ENCODE results near the gene SORBS2.
"Not testable (repeated sequence)": the region's sequence is repeated elsewhere in the genome, so short reads cannot be mapped to it uniquely, and the experiment has no call there.

Gene SORBS2

GRCh38 chr4:185713272-185713671, 98.7 kb downstream of the SORBS2 start:
- no peak for DNase-seq (ENCODE audit: low read depth in 2 of 2)

- DNase-seq (ENCODE audit: low read depth in 2 of 2): no peak
These were observed 99.5 kb downstream of the SORBS2 start for GRCh38 chr4:185712350-185713024.

- no peak for DNase-seq (ENCODE audit: low read depth in 2 of 2)
These were observed 100.3 kb downstream of the SORBS2 start for GRCh38 chr4:185711726-185712125.

GRCh38 chr4:185710487-185710995, 101.5 kb downstream of the SORBS2 start:
- DNase-seq (ENCODE audit: low read depth in 2 of 2): no peak

GRCh38 chr4:185709802-185710486, 102.0 kb downstream of the SORBS2 start:
- DNase-seq (ENCODE audit: low read depth in 2 of 2): no peak

GRCh38 chr4:185708348-185708747, 103.6 kb downstream of the SORBS2 start:
- DNase-seq (ENCODE audit: low read depth in 2 of 2): no peak

GRCh38 chr4:185707622-185708021, 104.4 kb downstream of the SORBS2 start:
- not testable (repeated sequence) for DNase-seq (ENCODE audit: low read depth in 2 of 2)

- no peak for DNase-seq (ENCODE audit: low read depth in 2 of 2)
These were observed 109.8 kb downstream of the SORBS2 start for GRCh38 chr4:185702147-185702663.

GRCh38 chr4:185700630-185701029, 111.4 kb downstream of the SORBS2 start:
- DNase-seq (ENCODE audit: low read depth in 2 of 2): no peak

- DNase-seq (ENCODE audit: low read depth in 2 of 2): no peak
These were observed 111.9 kb downstream of the SORBS2 start for GRCh38 chr4:185700048-185700447.

- no peak for DNase-seq (ENCODE audit: low read depth in 2 of 2)
These were observed 114.5 kb downstream of the SORBS2 start for GRCh38 chr4:185697488-185697887.

- no peak for DNase-seq (ENCODE audit: low read depth in 2 of 2)
These were observed 116.3 kb downstream of the SORBS2 start for GRCh38 chr4:185695743-185696142.

GRCh38 chr4:185693548-185694215, 118.3 kb downstream of the SORBS2 start:
- no peak for DNase-seq (ENCODE audit: low read depth in 2 of 2)

- no peak for DNase-seq (ENCODE audit: low read depth in 2 of 2)
These were observed 122.6 kb downstream of the SORBS2 start for GRCh38 chr4:185689407-185689806.

- DNase-seq (ENCODE audit: low read depth in 2 of 2): no peak
These were observed 126.2 kb downstream of the SORBS2 start for GRCh38 chr4:185685804-185686203.

GRCh38 chr4:185683896-185684295, 128.1 kb downstream of the SORBS2 start:
- no peak for DNase-seq (ENCODE audit: low read depth in 2 of 2)

- DNase-seq (ENCODE audit: low read depth in 2 of 2): no peak
These were observed 128.8 kb downstream of the SORBS2 start for GRCh38 chr4:185683222-185683621.

- DNase-seq (ENCODE audit: low read depth in 2 of 2): no peak
These were observed 129.8 kb downstream of the SORBS2 start for GRCh38 chr4:185682236-185682635.

GRCh38 chr4:185681604-185682003, 130.4 kb downstream of the SORBS2 start:
- no peak for DNase-seq (ENCODE audit: low read depth in 2 of 2)

GRCh38 chr4:185680617-185681016, 131.4 kb downstream of the SORBS2 start:
- no peak for DNase-seq (ENCODE audit: low read depth in 2 of 2)

- DNase-seq (ENCODE audit: low read depth in 2 of 2): no peak
These were observed 132.5 kb downstream of the SORBS2 start for GRCh38 chr4:185679523-185679922.

GRCh38 chr4:185677637-185678314, 134.2 kb downstream of the SORBS2 start:
- DNase-seq (ENCODE audit: low read depth in 2 of 2): no peak

All from stimulated activated CD8-positive, alpha-beta memory T cell treated with anti-CD3 and anti-CD28 coated beads, Interleukin-15, amount 100 ng/mL, for 48 hours (primary cell).